IMR-90 (cell line): ENCODE results near the gene TTC27. TPM values are rescaled to one million over a fixed set of nuclear protein-coding genes. Genes with fewer than 3 reads are reported as not detected.

ENCODE experiments used
- ATAC-seq: fragments of 200-7000 bp; cut with Tn5 transposase; 2 replicates; pipeline ENCODE4 v1.9.1; 2020; ENCODE audit warnings: low read depth, mild to moderate bottlenecking, moderate library complexity
- BruUV-seq: library from RNA; stranded (reverse); fragments of 400-500 nt; replicated peaks from 2 replicates; lab custom pipeline; 2021; lab: Mats Ljungman, UMichigan
- CTCF ChIA-PET: fragments of 300-600 bp; formaldehyde crosslinking; extraction: SDS; loops from one replicate; lab custom pipeline; 2021; ENCODE audit warnings: antibody characterized with exemption; lab: Yijun Ruan, JAX
- POLR2A ChIA-PET: fragments of 300-600 bp; sonication (Branson Sonifier 250); formaldehyde crosslinking; loops from one replicate; lab custom pipeline; 2022; ENCODE audit warnings: antibody characterized with exemption; ENCODE audit not compliant: unreplicated experiment; lab: Charles Lee
- DNase-seq: peaks from one replicate; pipeline ENCODE4 v3.0.0; 2013
- H2AFZ ChIP-seq: replicated peaks from 2 replicates; pipeline ENCODE3; 2013; ENCODE audit warnings: low read length, mild to moderate bottlenecking; ENCODE audit not compliant: poor library complexity
- H2AK5ac ChIP-seq: 2 replicates; pipeline ENCODE4 v1.6.1; 2013; ENCODE audit warnings: low read depth, low read length, inconsistent platforms
- H2AK9ac ChIP-seq: replicated peaks from 2 replicates; pipeline ENCODE3; 2013; ENCODE audit warnings: mild to moderate bottlenecking, low read depth, low read length, moderate library complexity; ENCODE audit not compliant: poor library complexity
- H2BK120ac ChIP-seq: 2 replicates; pipeline ENCODE4 v1.6.1; 2013; ENCODE audit warnings: low read depth, low read length, inconsistent platforms
- H2BK15ac ChIP-seq: 3 replicates; pipeline ENCODE4 v1.6.1; 2013; ENCODE audit warnings: low read depth, low read length, inconsistent platforms
- H2BK20ac ChIP-seq: 2 replicates; pipeline ENCODE4 v1.6.1; 2013; ENCODE audit warnings: low read depth, mild to moderate bottlenecking, inconsistent platforms, low read length, moderate library complexity
- H2BK5ac ChIP-seq: 2 replicates; pipeline ENCODE4 v1.6.1; 2013; ENCODE audit warnings: mild to moderate bottlenecking, low read depth, low read length, inconsistent platforms; ENCODE audit not compliant: poor library complexity, severe bottlenecking
- H3K14ac ChIP-seq: replicated peaks from 2 replicates; pipeline ENCODE4 v1.6.1; 2013; ENCODE audit warnings: low read depth, low read length, inconsistent platforms
- H3K18ac ChIP-seq: 2 replicates; pipeline ENCODE4 v1.6.1; 2013; ENCODE audit warnings: low read depth, low read length, control low read depth
- H3K23ac ChIP-seq: 2 replicates; pipeline ENCODE4 v1.6.1; 2013; ENCODE audit warnings: low read depth, low read length, inconsistent platforms
- H3K27ac ChIP-seq: 2 replicates; pipeline ENCODE4 v1.5.1; 2013; ENCODE audit warnings: mild to moderate bottlenecking, control low read depth, low read length; ENCODE audit not compliant: insufficient read depth
- H3K27me3 ChIP-seq: 2 replicates; pipeline ENCODE4 v1.6.1; 2013; ENCODE audit warnings: low read length; ENCODE audit not compliant: control insufficient read depth, insufficient read depth
- H3K36me3 ChIP-seq: 2 replicates; pipeline ENCODE4 v1.6.1; 2013; ENCODE audit warnings: low read length, mixed read lengths; ENCODE audit not compliant: control insufficient read depth, insufficient read depth
- H3K4ac ChIP-seq: 2 replicates; pipeline ENCODE4 v1.6.1; 2013; ENCODE audit warnings: low read depth, low read length, inconsistent platforms
- H3K4me1 ChIP-seq: 2 replicates; pipeline ENCODE4 v1.6.1; 2013; ENCODE audit warnings: low read length, mixed read lengths; ENCODE audit not compliant: control insufficient read depth, insufficient read depth
- H3K4me2 ChIP-seq: 2 replicates; pipeline ENCODE4 v1.6.1; 2013; ENCODE audit warnings: low read depth, mild to moderate bottlenecking, control low read depth, low read length, moderate library complexity
- H3K4me3 ChIP-seq: 2 replicates; pipeline ENCODE4 v1.5.1; 2013; ENCODE audit warnings: low read depth, mild to moderate bottlenecking, control low read depth, low read length, moderate library complexity; ENCODE audit not compliant: insufficient read depth
- H3K56ac ChIP-seq: 2 replicates; pipeline ENCODE4 v1.6.1; 2013; ENCODE audit warnings: low read length, inconsistent platforms; ENCODE audit not compliant: insufficient read depth; ENCODE audit errors: extremely low read depth
- H3K79me1 ChIP-seq, 2 experiments: 2 replicates each; pipeline ENCODE4 v1.6.1; 2013; ENCODE audit warnings: low read length in 2 of 2, inconsistent platforms in 1 of 2, low read depth in 1 of 2
- H3K9ac ChIP-seq: 2 replicates; pipeline ENCODE4 v1.6.1; 2013; ENCODE audit warnings: low read depth, low read length, control low read depth
- H3K9me1 ChIP-seq: 2 replicates; pipeline ENCODE4 v1.6.1; 2013; ENCODE audit warnings: low read length, inconsistent platforms; ENCODE audit not compliant: insufficient read depth
- H3K9me3 ChIP-seq: 2 replicates; pipeline ENCODE4 v1.6.1; 2013; ENCODE audit warnings: low read length; ENCODE audit not compliant: control insufficient read depth, insufficient read depth
- H4K20me1 ChIP-seq: 2 replicates; pipeline ENCODE4 v1.6.1; 2013; ENCODE audit warnings: low read length, inconsistent platforms; ENCODE audit not compliant: insufficient read depth
- H4K5ac ChIP-seq: 2 replicates; pipeline ENCODE4 v1.6.1; 2013; ENCODE audit warnings: mild to moderate bottlenecking, low read depth, low read length, control low read depth
- H4K8ac ChIP-seq, 2 experiments: 2 replicates each; pipeline ENCODE4 v1.6.1; 2013; ENCODE audit warnings: low read depth in 2 of 2, low read length in 2 of 2, control low read depth in 1 of 2, inconsistent platforms in 1 of 2
- H4K91ac ChIP-seq: 2 replicates; pipeline ENCODE4 v1.6.1; 2013; ENCODE audit warnings: low read depth, low read length, inconsistent platforms; ENCODE audit not compliant: insufficient read depth
- BHLHE40 ChIP-seq: fragments of 150-350 bp; IDR thresholded peaks from 2 replicates; pipeline ENCODE4 v1.6.1; 2016; ENCODE audit warnings: mild to moderate bottlenecking, low read depth, low read length
- CEBPB ChIP-seq: IDR thresholded peaks from 2 replicates; pipeline ENCODE4 v1.6.1; 2012; ENCODE audit warnings: low read depth, low read length, improper control_type of control experiment
- CHD1 ChIP-seq: IDR thresholded peaks from 2 replicates; pipeline ENCODE4 v1.6.1; 2012; ENCODE audit warnings: low read depth, low read length, improper control_type of control experiment
- FOS ChIP-seq: fragments of 150-350 bp; IDR thresholded peaks from 2 replicates; pipeline ENCODE4 v1.6.1; 2016; ENCODE audit warnings: low read depth, low read length
- MAFK ChIP-seq: IDR thresholded peaks from 2 replicates; pipeline ENCODE4 v1.6.1; 2012; ENCODE audit warnings: low read depth, low read length, improper control_type of control experiment
- MAZ ChIP-seq: IDR thresholded peaks from 2 replicates; pipeline ENCODE4 v1.6.1; 2012; ENCODE audit warnings: low read depth, mild to moderate bottlenecking, low read length, improper control_type of control experiment, moderate library complexity, borderline replicate concordance
- MXI1 ChIP-seq: IDR thresholded peaks from 2 replicates; pipeline ENCODE4 v1.6.1; 2012; ENCODE audit warnings: low read depth, mild to moderate bottlenecking, low read length, moderate library complexity, borderline replicate concordance
- NFE2L2 ChIP-seq: fragments of 150-350 bp; IDR thresholded peaks from 2 replicates; pipeline ENCODE4 v1.6.1; 2016; ENCODE audit warnings: low read depth, mild to moderate bottlenecking, low read length
- POLR2A ChIP-seq: IDR thresholded peaks from 2 replicates; pipeline ENCODE4 v1.6.1; 2012; ENCODE audit warnings: mild to moderate bottlenecking, low read depth, low read length
- RAD21 ChIP-seq: IDR thresholded peaks from 2 replicates; pipeline ENCODE4 v1.6.1; 2012; ENCODE audit warnings: low read length, improper control_type of control experiment
- RFX5 ChIP-seq: IDR thresholded peaks from 2 replicates; pipeline ENCODE4 v1.8.0; 2012; ENCODE audit warnings: low read depth, mild to moderate bottlenecking, low read length, moderate library complexity
- SMC3 ChIP-seq: fragments of 150-350 bp; IDR thresholded peaks from 2 replicates; pipeline ENCODE4 v1.6.1; 2016; ENCODE audit warnings: low read depth, mild to moderate bottlenecking, antibody characterized with exemption, low read length, moderate library complexity
- WGBS, 2 experiments: methylation state at CpG; one replicate each; pipeline versions ENCODE4 v1.1.5 to v1.1.7; 2013; ENCODE audit warnings: missing lambda C conversion rate in 2 of 2; ENCODE audit not compliant: insufficient read length in 1 of 2; ENCODE audit errors: extremely low coverage in 2 of 2; 5-methylcytosine and 5-hydroxymethylcytosine counted together
- dilution Hi-C: fragments of 300-500 bp; cut with HindIII; formaldehyde crosslinking; loops from one replicate; pipeline ENCODE4 v1.14.3; 2018; ENCODE audit warnings: low sequenced_read_pairs; ENCODE audit not compliant: unreplicated experiment
- in situ Hi-C: fragments of 300-500 bp; cut with MboI; formaldehyde crosslinking; loops from 3 replicates; pipeline ENCODE4 v1.14.3; 2019; ENCODE audit warnings: low sequenced_read_pairs, inconsistent platforms, mixed read lengths
- intact Hi-C: fragments of 100-400 bp; cut with micrococcal nuclease; formaldehyde crosslinking; loops from 2 replicates; pipeline ENCODE4 v1.10.0; 2022
- polyA plus RNA-seq, 3 experiments: library from polyadenylated mRNA; depleted of rRNA; stranded (reverse); fragments of >200 nt; gene quantifications; 2 replicates each; pipeline ENCODE4 v1.2.3, GENCODE V29; 2012; ENCODE audit warnings: low replicate concordance in 1 of 3
- total RNA-seq: library from RNA; depleted of rRNA; stranded (reverse); fragments of >200 nt; gene quantifications from 2 replicates; pipeline ENCODE4 v1.2.3, GENCODE V29; 2012
- TF ChIP-seq, protein P1 (sequence below): fragments of 150-350 bp; IDR thresholded peaks from 2 replicates; pipeline ENCODE4 v1.6.1; 2016; ENCODE audit warnings: low read depth, mild to moderate bottlenecking, low read length, moderate library complexity, borderline replicate concordance
- TF ChIP-seq, protein P2 (sequence below): conservative IDR thresholded peaks from 2 replicates; pipeline ENCODE4 v1.5.1; 2012; ENCODE audit warnings: mild to moderate bottlenecking, low read depth, low read length, improper control_type of control experiment
- TF ChIP-seq, protein P3 (sequence below): fragments of 150-350 bp; IDR thresholded peaks from 2 replicates; pipeline ENCODE4 v1.6.1; 2017; ENCODE audit warnings: mild to moderate bottlenecking, antibody characterized with exemption, low read length, low read depth

TTC27 gene
- total and polyA plus RNA-seq, 2 of the 4 experiments (the other 2 are of a cell fraction): 12.7 to 30.5 TPM

DNA sequence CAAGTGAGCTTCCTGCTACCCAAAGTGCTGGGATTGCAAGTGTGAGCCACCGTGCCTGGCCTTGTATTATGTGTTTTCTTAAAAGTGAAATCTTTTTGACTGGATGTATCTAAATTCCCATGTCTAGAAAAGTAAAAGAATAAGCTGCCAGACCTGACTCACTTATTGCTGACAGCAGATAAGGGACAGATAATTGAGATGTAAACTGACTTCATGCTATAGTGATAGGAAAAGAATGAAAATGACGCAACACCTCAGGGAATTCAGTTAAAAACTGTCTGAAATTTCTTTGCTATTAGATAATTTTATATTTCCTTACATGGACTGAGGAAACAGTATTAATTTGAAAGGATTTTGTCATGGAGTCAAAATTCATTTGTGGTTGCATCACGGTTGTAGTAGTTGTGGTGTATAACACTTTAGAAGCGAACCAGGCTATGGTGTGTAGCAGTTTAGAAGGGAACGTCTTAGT lies 19.4 kb downstream of the TTC27 start:
- peak overlapping the region; percentile 83 for H2BK120ac ChIP-seq
- H3K23ac ChIP-seq: no peak overlapping the region; the same call in 1 of the 2 replicates
- peak overlapping the region; percentile 53; the same call in 1 of the 2 replicates for H3K9ac ChIP-seq
- no peaks in the 10 kb centered on the region for H4K20me1 ChIP-seq
- H2AFZ ChIP-seq: no peak overlapping the region
- H3K4me2 ChIP-seq: peak overlapping the region; percentile 31
- H3K18ac ChIP-seq: peak overlapping the region; percentile 76
- no TSS peak for BruUV-seq
- H3K4ac ChIP-seq: peak overlapping the region; percentile 77; the same call in 1 of the 2 replicates
- H3K27me3 ChIP-seq: no peaks in the 10 kb centered on the region
- dilution Hi-C loops (no loop called here), intact Hi-C loops (loop anchor here (5.0 kb wide), 1 partner anchor 90 kb away; no protein-coding TSS in a partner anchor), in situ Hi-C loops (no loop called here)
- peak overlapping the region; percentile 50; the same call in 1 of the 2 replicates for H4K91ac ChIP-seq
- no peak overlapping the region for H3K4me3 ChIP-seq
- ATAC-seq: peak; percentile 88
- 0 out of 2 replicates have a peak, but pooled peaks cover 3% of the 10 kb centered on the region for H3K9me1 ChIP-seq
- H3K36me3 ChIP-seq: peaks cover 18% of the 10 kb centered on the region
- H3K56ac ChIP-seq: no peak overlapping the region
- POLR2A ChIA-PET: no interaction called here
- peak overlapping the region; percentile 83; the same call in 1 of the 2 replicates for H3K27ac ChIP-seq
- H3K79me1 ChIP-seq: peaks cover 4% of the 10 kb centered on the region in 2 experiments; a peak in 2 of 4 replicates
- H2BK20ac ChIP-seq: peak overlapping the region; percentile 76; the same call in 1 of the 2 replicates
- H3K9me3 ChIP-seq: no peaks in the 10 kb centered on the region
- DNase-seq: peak; percentile 93
- peaks cover 5% of the 10 kb centered on the region for H3K4me1 ChIP-seq
- H2AK9ac ChIP-seq: no peak overlapping the region
- peak overlapping the region; percentile 58; the same call in 1 of the 2 replicates for H2AK5ac ChIP-seq
- 83% methylated on average over 2 of the region's 5 CpGs; no CpG with 5 or more reads in 1 of the 2 experiments for WGBS, 2 experiments
- H4K5ac ChIP-seq: peak overlapping the region; percentile 33; the same call in 1 of the 2 replicates
- CTCF ChIA-PET: interaction anchor here (0.6 kb wide), 1 partner anchor 1380 kb away, joined by 5 read pairs; no protein-coding TSS in a partner anchor
- peak overlapping the region; percentile 81; the same call in 1 of the 2 replicates for H3K14ac ChIP-seq
- peak overlapping the region; percentile 55 to 73; a peak in 3 of 4 replicates for H4K8ac ChIP-seq
- H2BK15ac ChIP-seq: peak overlapping the region; percentile 89; the same call in 1 of the 3 replicates
- H2BK5ac ChIP-seq: peak overlapping the region; percentile 74
- TF ChIP-seq MAZ: no peak
- peak; percentile 58 for TF ChIP-seq MAFK
- TF ChIP-seq, protein P1, sequence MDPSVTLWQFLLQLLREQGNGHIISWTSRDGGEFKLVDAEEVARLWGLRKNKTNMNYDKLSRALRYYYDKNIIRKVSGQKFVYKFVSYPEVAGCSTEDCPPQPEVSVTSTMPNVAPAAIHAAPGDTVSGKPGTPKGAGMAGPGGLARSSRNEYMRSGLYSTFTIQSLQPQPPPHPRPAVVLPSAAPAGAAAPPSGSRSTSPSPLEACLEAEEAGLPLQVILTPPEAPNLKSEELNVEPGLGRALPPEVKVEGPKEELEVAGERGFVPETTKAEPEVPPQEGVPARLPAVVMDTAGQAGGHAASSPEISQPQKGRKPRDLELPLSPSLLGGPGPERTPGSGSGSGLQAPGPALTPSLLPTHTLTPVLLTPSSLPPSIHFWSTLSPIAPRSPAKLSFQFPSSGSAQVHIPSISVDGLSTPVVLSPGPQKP: no peak
- TF ChIP-seq CHD1: no peak
- TF ChIP-seq BHLHE40: no peak
- TF ChIP-seq MXI1: no peak
- TF ChIP-seq FOS: peak; percentile 65
- TF ChIP-seq RFX5: no peak
- TF ChIP-seq, protein P2, sequence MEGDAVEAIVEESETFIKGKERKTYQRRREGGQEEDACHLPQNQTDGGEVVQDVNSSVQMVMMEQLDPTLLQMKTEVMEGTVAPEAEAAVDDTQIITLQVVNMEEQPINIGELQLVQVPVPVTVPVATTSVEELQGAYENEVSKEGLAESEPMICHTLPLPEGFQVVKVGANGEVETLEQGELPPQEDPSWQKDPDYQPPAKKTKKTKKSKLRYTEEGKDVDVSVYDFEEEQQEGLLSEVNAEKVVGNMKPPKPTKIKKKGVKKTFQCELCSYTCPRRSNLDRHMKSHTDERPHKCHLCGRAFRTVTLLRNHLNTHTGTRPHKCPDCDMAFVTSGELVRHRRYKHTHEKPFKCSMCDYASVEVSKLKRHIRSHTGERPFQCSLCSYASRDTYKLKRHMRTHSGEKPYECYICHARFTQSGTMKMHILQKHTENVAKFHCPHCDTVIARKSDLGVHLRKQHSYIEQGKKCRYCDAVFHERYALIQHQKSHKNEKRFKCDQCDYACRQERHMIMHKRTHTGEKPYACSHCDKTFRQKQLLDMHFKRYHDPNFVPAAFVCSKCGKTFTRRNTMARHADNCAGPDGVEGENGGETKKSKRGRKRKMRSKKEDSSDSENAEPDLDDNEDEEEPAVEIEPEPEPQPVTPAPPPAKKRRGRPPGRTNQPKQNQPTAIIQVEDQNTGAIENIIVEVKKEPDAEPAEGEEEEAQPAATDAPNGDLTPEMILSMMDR: no peak
- TF ChIP-seq POLR2A: no peak
- TF ChIP-seq, protein P3, sequence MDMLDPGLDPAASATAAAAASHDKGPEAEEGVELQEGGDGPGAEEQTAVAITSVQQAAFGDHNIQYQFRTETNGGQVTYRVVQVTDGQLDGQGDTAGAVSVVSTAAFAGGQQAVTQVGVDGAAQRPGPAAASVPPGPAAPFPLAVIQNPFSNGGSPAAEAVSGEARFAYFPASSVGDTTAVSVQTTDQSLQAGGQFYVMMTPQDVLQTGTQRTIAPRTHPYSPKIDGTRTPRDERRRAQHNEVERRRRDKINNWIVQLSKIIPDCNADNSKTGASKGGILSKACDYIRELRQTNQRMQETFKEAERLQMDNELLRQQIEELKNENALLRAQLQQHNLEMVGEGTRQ: no peak
- TF ChIP-seq NFE2L2: no peak
- no peak for TF ChIP-seq SMC3
- TF ChIP-seq CEBPB: peak; percentile 99
- TF ChIP-seq RAD21: no peak
